ENCODE results near the gene ATG5. TPM values are rescaled to one million over a fixed set of nuclear protein-coding genes. Genes with fewer than 3 reads are reported as not detected.

ATG5 gene
- total and polyA plus RNA-seq, 11 donors, result 8.8 to 23.9 (median 14.3) TPM

GRCh38 chr6:106185615-106186014 lies 139.9 kb downstream of the ATG5 start:
- Histone ChIP-seq H3K4me3 (no peak overlapping the region), H3K27ac (no peak overlapping the region), H3K27me3 (no peaks in the 10 kb centered on the region), H3K9me3 (no peaks in the 10 kb centered on the region), H3K36me3 (peaks cover 0 to 23% (median 7%) of the 10 kb centered on the region in 9 donors), H3K4me1 (peaks cover 0 to 5% (median 0%) of the 10 kb centered on the region in 12 donors)
- ATAC-seq (no peak), DNase-seq (no peak)
- TF ChIP-seq CTCF (IDR thresholded peaks at IDR 0.05) (no peak), POLR2A (IDR thresholded peaks at IDR 0.05) (no peak)
- 96 to 97% (median 97%) methylated on average over 2 of the region's 2 CpGs for WGBS, 4 donors
- intact Hi-C loops (cut with DNase I), result no loop called here

GRCh38 chr6:106184629-106185028 lies 140.9 kb downstream of the ATG5 start:
- DNase-seq (no peak), ATAC-seq (no peak)
- Histone ChIP-seq H3K27me3 (no peaks in the 10 kb centered on the region), H3K4me1 (peaks cover 0 to 5% (median 0%) of the 10 kb centered on the region in 12 donors), H3K4me3 (no peak overlapping the region), H3K27ac (no peak overlapping the region), H3K9me3 (no peaks in the 10 kb centered on the region), H3K36me3 (peaks cover 0 to 23% (median 7%) of the 10 kb centered on the region in 9 donors)
- intact Hi-C loops (cut with DNase I), result no loop called here
- WGBS, 4 donors, result 94 to 98% (median 97%) methylated on average over 3 of the region's 3 CpGs
- TF ChIP-seq CTCF (IDR thresholded peaks at IDR 0.05), result no peak
- no peak for TF ChIP-seq POLR2A (IDR thresholded peaks at IDR 0.05)

- Histone ChIP-seq H3K9me3 (no peaks in the 10 kb centered on the region), H3K36me3 (peaks cover 0 to 23% (median 7%) of the 10 kb centered on the region in 9 donors), H3K27me3 (no peaks in the 10 kb centered on the region), H3K27ac (no peak overlapping the region), H3K4me1 (peaks cover 0 to 11% (median 0%) of the 10 kb centered on the region in 12 donors), H3K4me3 (no peak overlapping the region)
- intact Hi-C loops (cut with DNase I), result no loop called here
- TF ChIP-seq CTCF (IDR thresholded peaks at IDR 0.05) (no peak), POLR2A (IDR thresholded peaks at IDR 0.05) (no peak)
- DNase-seq (no peak), ATAC-seq (no peak)
- 94 to 100% (median 98%) methylated on average over 1 of the region's 1 CpG for WGBS, 4 donors
Observed at GRCh38 chr6:106183430-106183829, 142.1 kb downstream of the ATG5 start.

GRCh38 chr6:106182455-106182854 lies 143.1 kb downstream of the ATG5 start:
- no peaks in the 10 kb centered on the region for H3K9me3 ChIP-seq
- TF ChIP-seq CTCF (IDR thresholded peaks at IDR 0.05) (no peak), POLR2A (IDR thresholded peaks at IDR 0.05) (no peak)
- H3K27ac ChIP-seq, result no peak overlapping the region
- 94 to 97% (median 96%) methylated on average over 5 of the region's 5 CpGs for WGBS, 4 donors
- intact Hi-C loops (cut with DNase I), result no loop called here
- no peak for DNase-seq
- peaks cover 0 to 23% (median 7%) of the 10 kb centered on the region in 9 donors for H3K36me3 ChIP-seq
- H3K27me3 ChIP-seq, result no peaks in the 10 kb centered on the region
- peaks cover 0 to 12% (median 0%) of the 10 kb centered on the region in 12 donors for H3K4me1 ChIP-seq
- ATAC-seq, result no peak
- H3K4me3 ChIP-seq, result no peak overlapping the region

Measured in heart left ventricle (tissue), 16 donors.